NCI-H510A (cell line): Measurements from ENCODE around the gene UMODL1.
"Not testable (repeated sequence)": the region's sequence is repeated elsewhere in the genome, so short reads cannot be mapped to it uniquely, and the experiment has no call there.

Source experiments
- DNase-seq: peaks from one replicate; lab custom pipeline; 2025; lab: John Stamatoyannopoulos, UW

The UMODL1 gene

GRCh38 chr21:42165901-42166300 is 94.8 kb downstream of the UMODL1 start:
- no peak for DNase-seq

GRCh38 chr21:42169758-42170157 is 98.6 kb downstream of the UMODL1 start:
- DNase-seq: no peak

GRCh38 chr21:42171091-42172053 is 100.3 kb downstream of the UMODL1 start:
- no peak for DNase-seq

DNA sequence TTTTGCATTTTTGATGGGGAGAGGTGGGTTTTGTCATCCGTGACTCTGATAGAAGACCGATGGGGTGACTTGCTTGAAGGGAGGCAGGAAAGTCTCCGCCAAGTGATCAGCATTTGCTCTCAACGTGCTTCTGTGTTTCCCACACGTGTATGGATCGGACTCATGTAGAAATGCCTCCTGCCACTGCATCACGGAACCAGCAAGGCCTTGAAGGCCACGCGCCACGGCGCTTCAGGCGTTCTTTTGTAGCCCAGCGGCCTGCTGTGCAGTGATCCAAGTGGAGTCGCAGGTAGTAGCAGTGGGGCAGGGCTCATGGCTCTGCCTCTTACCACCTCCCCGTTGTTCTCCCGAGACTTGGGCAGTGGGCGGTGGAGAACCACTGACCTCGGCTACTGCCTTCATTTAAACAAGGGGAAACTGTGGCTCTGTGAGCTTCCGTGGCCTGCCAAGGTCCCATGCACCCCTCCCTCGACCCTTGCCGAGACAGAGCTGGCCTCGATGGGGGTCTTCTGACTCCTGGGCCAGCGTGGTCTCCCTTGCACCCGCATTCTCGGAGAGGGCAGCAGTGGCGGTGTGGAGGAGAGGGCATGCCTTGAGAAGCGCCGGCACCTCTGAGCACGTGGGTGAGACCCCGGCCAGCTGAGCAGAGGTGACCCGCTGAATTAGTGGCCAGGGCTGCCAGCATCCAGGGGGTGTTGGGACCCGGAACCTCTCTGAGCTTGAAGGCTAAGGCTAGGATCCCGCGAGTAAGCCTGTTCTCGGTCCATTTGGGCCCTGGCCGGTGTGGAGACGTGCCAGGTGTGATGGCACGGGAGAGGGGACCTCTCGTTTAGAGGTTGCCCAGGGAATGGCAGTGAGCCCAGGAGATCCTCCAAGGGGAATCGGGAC is 101.7 kb downstream of the UMODL1 start:
- no peak for DNase-seq

GRCh38 chr21:42174173-42174572 is 103.1 kb downstream of the UMODL1 start:
- no peak for DNase-seq

- DNase-seq: no peak
These were observed 104.1 kb downstream of the UMODL1 start for GRCh38 chr21:42175110-42175710.

DNA sequence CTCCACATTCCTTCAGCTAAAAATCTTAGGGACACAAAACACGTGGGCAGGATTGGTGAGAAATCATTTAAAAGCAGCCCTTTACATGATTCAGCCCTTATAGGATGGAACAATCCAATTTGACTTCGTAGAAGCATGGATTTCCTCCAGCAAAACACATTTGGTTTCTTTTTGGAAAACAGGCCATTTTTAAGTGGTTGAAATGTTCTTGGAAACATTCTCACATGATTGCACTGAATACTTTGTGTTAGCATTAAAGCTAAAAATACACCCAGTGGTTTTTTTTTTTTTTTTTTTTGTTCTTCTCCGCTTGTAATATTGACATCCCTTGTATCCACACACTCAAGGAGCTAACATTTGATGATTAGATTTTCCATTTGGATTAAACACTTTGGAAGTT is 105.7 kb downstream of the UMODL1 start:
- no peak for DNase-seq

DNA sequence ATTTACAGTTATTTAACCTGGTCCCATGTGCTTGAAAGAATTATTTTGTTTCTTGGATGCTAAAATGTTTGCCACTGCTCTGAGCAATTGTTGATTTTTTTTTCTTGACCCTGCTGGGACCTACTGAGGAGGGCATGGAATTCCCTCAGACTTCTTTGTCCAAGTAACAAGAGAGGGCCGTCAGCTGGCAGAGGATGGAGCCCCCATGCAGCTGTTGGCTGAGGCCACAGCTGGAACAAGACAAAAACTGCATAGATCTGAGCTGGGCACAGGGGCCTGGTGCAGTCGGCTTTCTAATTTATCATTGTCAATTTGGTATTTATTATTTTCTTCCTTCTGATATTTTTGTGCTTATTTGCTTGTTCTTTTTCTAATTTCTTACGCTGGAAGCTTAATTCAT is 108.2 kb downstream of the UMODL1 start:
- no peak for DNase-seq

- DNase-seq: not testable (repeated sequence)
These were observed 108.9 kb downstream of the UMODL1 start for GRCh38 chr21:42180001-42180400.

- no peak for DNase-seq
These were observed 111.7 kb downstream of the UMODL1 start for GRCh38 chr21:42182713-42183371.

- DNase-seq: no peak
These were observed 112.5 kb downstream of the UMODL1 start for GRCh38 chr21:42183374-42184266.

DNA sequence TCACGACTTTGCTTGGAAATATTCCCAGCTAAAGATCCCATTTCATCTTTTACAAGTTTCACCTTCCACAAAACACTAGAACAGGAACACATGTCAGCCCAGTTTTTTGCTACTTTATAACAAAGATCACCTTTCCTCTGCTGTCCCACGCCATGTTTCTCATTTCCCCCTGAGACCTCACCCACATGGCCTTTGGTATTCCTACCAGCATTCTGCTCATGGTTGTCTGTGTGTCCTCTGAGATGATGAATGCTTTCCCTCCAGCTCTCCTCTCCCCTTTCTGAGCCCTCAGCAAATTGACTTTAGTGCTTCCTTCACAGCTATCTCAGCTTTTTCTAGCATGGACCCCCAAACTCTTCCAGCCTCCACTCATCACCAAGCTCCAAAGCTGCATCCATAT is 115.5 kb downstream of the UMODL1 start:
- no peak for DNase-seq

GRCh38 chr21:42187976-42188653 is 117.0 kb downstream of the UMODL1 start:
- DNase-seq: no peak

- DNase-seq: no peak
These were observed 117.5 kb downstream of the UMODL1 start for GRCh38 chr21:42188663-42189062.

DNA sequence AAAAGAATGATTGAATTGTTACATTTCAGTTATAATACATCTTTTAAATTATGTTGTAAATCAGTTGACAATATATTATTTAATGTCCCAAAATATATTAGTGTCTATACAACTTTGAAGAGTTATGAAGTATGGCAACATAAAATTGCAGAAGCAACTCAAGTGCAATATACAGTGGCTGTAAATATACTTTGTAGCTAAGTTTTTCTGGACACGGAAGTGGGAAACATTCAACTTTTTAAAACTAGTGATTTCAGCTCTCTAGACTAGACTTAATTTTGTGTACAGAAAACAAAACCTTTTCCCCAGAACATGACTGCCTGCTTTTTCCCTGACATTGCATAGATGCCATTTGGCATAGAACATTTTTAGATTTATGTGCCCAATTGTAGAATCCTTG is 118.3 kb downstream of the UMODL1 start:
- no peak for DNase-seq

GRCh38 chr21:42189860-42190485 is 118.9 kb downstream of the UMODL1 start:
- no peak for DNase-seq

- DNase-seq: no peak
These were observed 119.4 kb downstream of the UMODL1 start for GRCh38 chr21:42190486-42190863.

GRCh38 chr21:42191064-42191463 is 119.9 kb downstream of the UMODL1 start:
- no peak for DNase-seq

GRCh38 chr21:42191696-42192595 is 120.8 kb downstream of the UMODL1 start:
- no peak for DNase-seq
